Fibroblast of lung (primary cell): Measurements from ENCODE around the gene RBCK1.

Experiments
- EZH2 ChIP-seq: IDR thresholded peaks from 2 replicates; pipeline ENCODE4 v1.5.1; 2012; ENCODE audit warnings: low read length, control low read depth, mild to moderate bottlenecking; ENCODE audit errors: missing control alignments
- TF ChIP-seq, protein P1 (sequence below), 2 donors: IDR thresholded peaks in 1 of 2; conservative IDR thresholded peaks in 1 of 2; 1 replicate in 1 of 2; 2 replicates in 1 of 2; pipeline ENCODE4 v1.5.1; 2011 to 2012; ENCODE audit warnings: low read length in 2 of 2, control low read depth in 1 of 2, inconsistent platforms in 1 of 2, low read depth in 1 of 2, mild to moderate bottlenecking in 1 of 2

DNA sequence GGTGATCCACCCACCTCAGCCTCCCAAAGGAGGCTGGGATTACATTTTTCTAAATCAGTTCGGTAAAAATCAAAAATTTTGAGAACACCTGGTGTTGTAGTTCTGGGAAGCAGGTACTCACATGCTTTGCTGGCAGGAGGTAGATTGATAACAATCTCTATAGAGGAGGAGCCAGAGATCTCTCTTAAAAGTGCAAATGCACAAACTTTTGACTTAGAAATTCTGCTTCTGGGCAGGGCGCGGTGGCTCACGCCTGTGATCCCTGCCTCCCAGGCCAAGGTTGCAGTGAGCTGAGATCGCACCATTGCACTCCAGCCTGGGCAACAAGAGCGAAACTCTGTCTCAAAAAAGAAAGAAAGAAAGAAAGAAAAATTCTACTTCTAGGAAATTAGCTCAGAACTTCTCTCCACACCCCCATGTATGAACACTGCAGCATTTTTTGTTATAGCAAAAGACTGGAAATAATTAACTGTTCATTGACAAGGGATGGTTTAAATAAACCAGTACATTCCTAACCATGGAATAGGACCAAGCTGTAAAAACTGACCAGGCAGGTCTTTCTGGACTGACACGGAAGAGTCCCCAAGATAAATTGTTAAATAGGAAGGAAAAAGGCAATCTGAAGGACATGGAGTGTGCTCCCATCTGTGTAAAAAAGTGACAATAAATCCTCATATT is 41.9 kb upstream of the RBCK1 start:
- TF ChIP-seq, protein P1, sequence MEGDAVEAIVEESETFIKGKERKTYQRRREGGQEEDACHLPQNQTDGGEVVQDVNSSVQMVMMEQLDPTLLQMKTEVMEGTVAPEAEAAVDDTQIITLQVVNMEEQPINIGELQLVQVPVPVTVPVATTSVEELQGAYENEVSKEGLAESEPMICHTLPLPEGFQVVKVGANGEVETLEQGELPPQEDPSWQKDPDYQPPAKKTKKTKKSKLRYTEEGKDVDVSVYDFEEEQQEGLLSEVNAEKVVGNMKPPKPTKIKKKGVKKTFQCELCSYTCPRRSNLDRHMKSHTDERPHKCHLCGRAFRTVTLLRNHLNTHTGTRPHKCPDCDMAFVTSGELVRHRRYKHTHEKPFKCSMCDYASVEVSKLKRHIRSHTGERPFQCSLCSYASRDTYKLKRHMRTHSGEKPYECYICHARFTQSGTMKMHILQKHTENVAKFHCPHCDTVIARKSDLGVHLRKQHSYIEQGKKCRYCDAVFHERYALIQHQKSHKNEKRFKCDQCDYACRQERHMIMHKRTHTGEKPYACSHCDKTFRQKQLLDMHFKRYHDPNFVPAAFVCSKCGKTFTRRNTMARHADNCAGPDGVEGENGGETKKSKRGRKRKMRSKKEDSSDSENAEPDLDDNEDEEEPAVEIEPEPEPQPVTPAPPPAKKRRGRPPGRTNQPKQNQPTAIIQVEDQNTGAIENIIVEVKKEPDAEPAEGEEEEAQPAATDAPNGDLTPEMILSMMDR (conservative IDR thresholded peaks at IDR 0.05 in 1 of 2, IDR thresholded peaks at IDR 0.05 in 1 of 2; ENCODE audit: low read depth in 1 of 2, low read length in 2 of 2): no peak
- TF ChIP-seq EZH2: no peak
